ENCODE measurements around the gene GABRA5. TPM values are rescaled to one million over a fixed set of nuclear protein-coding genes. Genes with fewer than 3 reads are reported as not detected.

GABRA5 gene
- total RNA-seq, 1 donor = 0.43 TPM

DNA sequence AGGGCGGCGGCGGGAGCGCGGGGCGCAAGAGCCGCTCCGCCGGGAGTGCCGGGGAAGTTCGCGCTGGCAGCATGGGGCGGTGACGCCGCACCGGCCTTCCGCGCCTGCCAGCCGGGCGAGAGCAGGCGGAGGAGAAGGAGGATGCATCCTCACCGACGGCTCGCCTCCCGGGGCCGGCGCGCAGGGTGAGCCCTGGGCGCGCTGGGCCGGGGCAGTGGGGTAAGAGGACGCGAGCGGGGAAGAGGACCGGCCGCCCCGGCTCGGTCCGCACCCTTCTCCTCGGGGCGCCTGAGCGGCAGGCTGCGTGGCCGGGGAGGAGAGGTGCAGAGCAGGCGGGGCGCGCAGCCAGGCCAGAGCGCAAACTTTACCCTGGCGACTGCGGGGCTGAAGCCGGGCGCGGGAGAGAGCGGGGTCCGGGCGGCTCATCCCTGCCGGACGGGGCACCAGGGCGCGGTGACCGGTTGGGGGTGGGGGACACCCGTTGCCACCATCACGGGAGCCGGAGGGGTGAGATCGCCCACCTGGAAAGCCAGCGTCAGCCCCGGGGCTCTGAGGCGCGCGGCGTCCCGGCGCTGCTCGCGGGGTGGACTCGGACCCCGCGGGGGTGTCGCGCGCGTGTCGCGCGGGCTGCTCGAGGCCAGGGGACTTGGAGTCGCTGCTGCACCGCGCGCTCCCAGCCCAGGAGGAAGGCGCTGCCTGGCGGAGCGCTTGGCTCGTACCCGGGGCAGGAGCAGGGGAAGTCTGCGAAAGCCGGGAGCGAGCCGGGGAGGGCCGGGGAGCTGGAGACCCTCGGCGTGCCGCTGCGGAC is 542 bp downstream of the GABRA5 start:
- no peak overlapping the region for H3K4me3 ChIP-seq (ENCODE audit: low read depth, low read length)
- TF ChIP-seq CTCF (IDR thresholded peaks at IDR 0.05; ENCODE audit: insufficient read depth, low read depth, low read length) = no peak
- DNase-seq (ENCODE audit: low read depth) = no peak

GRCh38 chr15:26868029-26868685 is 1.3 kb downstream of the GABRA5 start:
- no peak for TF ChIP-seq CTCF (IDR thresholded peaks at IDR 0.05; ENCODE audit: insufficient read depth, low read depth, low read length)
- no peak for DNase-seq (ENCODE audit: low read depth)
- H3K4me3 ChIP-seq (ENCODE audit: low read depth, low read length) = no peak overlapping the region

DNA sequence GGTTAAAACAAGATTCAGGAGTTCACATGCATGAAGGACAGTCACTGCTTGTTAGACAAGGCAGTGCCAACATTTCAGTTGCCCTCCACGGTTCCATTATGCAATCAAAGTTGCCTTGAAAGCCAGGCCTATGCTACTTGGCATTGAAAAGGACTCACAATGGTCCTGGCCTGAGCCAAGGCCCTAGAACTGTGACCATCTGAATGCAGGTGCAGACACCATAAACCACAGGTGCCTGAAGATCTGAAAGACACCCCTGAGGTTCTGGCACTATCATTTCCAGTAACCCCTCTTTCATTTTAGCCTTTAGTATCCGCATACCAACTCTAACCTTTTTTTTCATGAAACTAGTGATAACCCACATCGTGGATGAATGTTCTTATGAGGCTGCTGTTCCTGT is 2.8 kb downstream of the GABRA5 start:
- no peak for DNase-seq (ENCODE audit: low read depth)
- H3K4me3 ChIP-seq (ENCODE audit: low read depth, low read length) = no peak overlapping the region
- TF ChIP-seq CTCF (IDR thresholded peaks at IDR 0.05; ENCODE audit: insufficient read depth, low read depth, low read length) = no peak

- DNase-seq (ENCODE audit: low read depth) = no peak
- no peak overlapping the region for H3K4me3 ChIP-seq (ENCODE audit: low read depth, low read length)
- no peak for TF ChIP-seq CTCF (IDR thresholded peaks at IDR 0.05; ENCODE audit: insufficient read depth, low read depth, low read length)
Measured at GRCh38 chr15:26870346-26870745, 3.5 kb downstream of the GABRA5 start.

GRCh38 chr15:26872206-26872605 is 5.3 kb downstream of the GABRA5 start:
- TF ChIP-seq CTCF (IDR thresholded peaks at IDR 0.05; ENCODE audit: insufficient read depth, low read depth, low read length) = no peak
- no peak for DNase-seq (ENCODE audit: low read depth)
- no peak overlapping the region for H3K4me3 ChIP-seq (ENCODE audit: low read depth, low read length)

GRCh38 chr15:26873846-26874245 is 7.0 kb downstream of the GABRA5 start:
- H3K4me3 ChIP-seq (ENCODE audit: low read depth, low read length) = no peak overlapping the region
- no peak for TF ChIP-seq CTCF (IDR thresholded peaks at IDR 0.05; ENCODE audit: insufficient read depth, low read depth, low read length)
- no peak for DNase-seq (ENCODE audit: low read depth)

All from fibroblast of villous mesenchyme (primary cell).